Activated CD8-positive, alpha-beta memory T cell treated with anti-CD3 and anti-CD28 coated beads for 48 hours (primary cell): ENCODE data around the gene APP.
"Not testable (repeated sequence)": the region's sequence is repeated elsewhere in the genome, so short reads cannot be mapped to it uniquely, and the experiment has no call there.

Source experiments
- DNase-seq, 3 experiments: peaks; one replicate each; pipeline ENCODE4 v3.0.0-alpha.2; 2020; ENCODE audit warnings: low read depth in 2 of 3, low spot score in 2 of 3

Gene APP

DNA sequence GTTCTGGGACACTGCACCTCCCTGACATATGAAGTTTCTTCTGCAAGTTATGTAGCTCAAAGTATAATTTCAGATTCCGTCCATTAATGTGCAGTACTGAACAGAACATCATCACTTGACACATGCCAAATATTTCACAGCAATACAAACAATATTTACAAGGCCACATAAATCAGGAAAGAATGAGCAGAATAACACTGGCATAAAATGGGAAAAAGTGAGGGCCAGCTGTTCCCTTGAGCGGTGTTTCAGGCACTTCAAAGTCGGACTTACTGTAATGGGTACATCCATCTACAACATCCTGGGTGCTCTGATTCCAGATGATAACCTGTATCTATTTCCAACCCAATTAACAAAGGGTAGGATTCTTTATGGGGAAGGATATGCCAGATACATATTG lies 217.4 kb downstream of the APP start:
- DNase-seq: no peak

DNA sequence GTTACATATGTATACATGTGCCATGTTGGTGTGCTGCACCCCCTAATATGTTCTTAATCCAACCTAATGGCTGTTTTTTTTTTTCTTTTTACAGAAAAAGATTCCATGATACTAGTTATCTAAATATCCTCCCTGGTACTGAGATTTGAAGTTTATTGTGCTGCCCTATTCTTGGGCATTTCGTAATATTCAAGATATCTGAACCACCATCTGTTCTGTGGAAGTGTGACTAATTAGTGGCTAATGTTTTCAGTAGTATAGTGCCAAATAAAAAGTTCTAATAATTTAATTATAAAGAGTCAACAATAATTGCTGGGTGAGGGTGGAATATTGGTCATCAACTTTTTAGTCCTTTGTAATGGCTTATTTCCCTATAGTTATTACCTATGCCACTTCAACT lies 218.3 kb downstream of the APP start:
- DNase-seq: no peak

DNA sequence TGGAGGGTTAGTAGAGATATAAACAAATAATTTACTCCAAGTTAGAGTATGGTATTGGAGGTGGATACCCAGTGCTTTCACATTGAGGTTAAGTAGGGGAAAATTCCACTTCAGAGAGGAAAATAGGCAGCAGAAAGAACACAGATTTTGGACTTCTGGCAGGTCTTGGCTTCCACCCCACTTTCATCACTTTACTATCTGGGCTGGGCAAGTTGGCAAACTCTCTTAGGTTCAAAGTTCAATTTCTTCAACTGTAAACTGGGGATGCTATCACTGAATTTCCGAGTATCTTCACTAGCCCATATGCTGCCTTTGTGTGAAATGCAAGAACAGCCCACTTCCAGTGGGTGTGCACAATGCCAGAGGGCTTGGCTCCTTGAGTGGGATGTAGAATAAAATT lies 220.9 kb downstream of the APP start:
- DNase-seq: no peak

DNA sequence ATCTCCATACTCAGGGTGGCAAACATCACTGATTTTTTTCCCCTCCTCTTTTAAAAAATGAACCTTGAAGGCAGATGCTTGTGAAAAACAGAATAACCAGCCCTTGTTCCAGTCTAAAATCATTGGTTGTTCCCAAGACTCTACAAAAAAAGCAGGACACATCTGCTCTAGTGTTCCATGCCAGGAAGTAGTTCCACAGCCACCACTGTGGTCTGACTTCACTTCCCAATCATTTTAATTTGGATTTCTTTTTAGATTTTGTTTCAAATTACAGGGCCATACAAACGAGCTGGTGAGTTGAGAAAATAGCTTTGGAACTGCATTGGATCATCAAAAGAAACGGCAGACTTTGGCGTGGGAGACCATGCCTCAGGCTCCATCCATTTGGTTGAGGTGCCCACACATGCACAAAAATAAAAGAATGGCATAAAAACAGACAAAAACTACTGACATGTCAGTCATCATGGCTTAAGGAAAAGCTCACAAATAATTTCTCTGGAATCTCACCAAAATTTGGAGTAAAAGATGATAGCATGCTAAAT lies 225.8 kb downstream of the APP start:
- no peak for DNase-seq

DNA sequence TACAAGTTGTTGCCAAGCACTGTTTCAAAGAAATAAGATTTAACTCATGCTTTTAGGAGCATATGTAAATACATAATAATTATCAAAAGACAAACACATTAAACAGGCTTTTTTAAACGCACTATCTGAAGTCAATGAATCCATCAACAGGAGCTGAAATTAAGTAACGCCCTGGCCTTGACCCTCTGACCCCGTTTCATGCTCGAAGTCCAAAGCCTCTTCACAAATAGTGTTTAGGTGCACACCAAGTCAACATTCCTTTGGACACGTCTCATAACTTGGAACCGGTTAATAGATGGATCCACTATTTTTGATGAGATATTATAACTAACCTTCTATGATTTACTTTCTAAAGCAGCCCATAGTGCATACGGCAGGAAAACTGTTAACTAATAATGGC lies 226.5 kb downstream of the APP start:
- no peak for DNase-seq

DNA sequence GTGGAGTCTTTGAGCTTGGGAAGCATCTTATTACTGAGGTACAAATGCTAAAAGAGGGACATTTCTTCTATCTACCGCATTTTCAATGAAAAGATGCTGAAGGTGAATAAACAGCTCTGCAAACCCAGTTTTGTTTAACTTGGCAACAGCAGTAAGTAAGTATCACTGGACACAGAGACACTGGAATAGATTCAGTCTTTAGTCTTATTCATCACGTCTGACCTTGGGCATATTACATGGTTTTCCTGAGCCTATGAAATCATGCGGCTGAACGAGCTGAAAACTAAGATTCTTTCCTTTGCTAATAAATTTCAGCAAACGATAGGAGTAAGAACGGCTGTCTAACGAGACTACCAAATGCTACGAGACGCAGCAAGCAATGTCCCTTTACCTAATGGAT lies 228.4 kb downstream of the APP start:
- DNase-seq: no peak

DNA sequence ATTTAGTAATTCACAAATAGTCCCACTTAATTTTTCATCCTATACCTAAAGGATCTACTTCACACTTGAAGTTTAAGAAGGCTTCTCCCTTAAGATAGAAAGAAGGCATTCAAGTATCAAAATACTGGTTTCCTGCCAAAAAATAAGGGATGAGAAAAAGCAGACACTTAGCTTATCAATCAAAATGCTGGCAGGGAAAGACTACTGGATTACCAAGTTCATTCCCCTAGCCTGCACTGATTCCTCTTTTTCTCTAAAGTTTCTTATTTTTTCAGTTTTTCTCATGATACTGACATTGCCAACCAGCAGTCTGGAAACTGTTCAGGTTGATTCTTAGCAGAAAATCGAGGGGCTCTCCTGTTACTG lies 231.2 kb downstream of the APP start:
- no peak for DNase-seq

DNA sequence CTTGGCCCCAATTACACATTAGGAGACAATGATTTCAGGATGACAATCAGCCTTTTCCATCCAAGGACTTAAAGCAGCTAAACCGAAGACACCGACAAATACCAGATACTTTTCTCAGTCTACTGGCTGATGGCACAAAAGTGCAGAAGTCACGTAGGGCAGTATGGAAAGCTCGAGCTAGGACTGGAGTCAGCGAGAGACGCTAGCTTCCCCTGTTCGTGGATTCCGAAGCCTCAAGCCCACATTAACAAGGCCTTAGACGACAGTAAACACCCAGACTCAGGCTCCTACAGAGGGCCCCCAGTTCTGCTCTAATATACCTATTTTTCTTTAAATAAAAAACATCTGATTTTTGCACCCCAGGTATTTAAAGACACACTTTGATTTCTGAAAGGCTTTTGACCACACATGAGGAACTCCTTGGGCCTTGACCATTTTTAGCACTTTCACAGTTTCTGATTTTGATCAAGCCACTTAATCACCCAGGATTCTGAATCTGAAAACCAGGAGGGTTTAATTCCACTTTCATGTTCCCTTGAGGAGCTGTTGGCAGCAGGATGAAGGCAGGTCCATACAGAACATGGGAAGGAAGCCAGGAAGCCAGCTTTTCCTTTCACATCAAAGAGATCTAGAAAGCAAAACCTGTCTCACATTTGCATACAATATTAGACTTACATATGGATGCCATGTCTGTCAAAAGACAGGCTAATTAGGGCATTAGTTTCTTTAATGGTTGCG lies 231.7 kb downstream of the APP start:
- DNase-seq: no peak

DNA sequence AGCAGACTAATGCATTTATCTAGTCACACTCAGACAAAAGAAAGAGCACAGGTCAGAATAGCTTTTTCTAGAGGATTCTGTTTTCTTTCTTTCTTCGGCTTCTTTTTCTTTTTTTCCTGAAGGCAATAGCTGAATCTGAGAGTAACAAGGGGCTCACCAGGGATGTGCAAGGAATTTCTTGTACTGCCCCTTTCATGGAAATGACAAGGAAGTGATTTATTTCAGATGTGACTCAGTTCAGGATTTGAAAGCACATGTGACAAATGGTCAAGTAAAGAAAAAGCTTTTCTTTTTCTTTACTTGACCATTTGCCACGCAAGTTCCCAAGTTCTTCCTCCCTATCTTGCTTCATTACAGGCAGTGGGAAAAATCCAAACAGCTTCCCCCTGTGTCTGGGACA lies 233.8 kb downstream of the APP start:
- DNase-seq: no peak

DNA sequence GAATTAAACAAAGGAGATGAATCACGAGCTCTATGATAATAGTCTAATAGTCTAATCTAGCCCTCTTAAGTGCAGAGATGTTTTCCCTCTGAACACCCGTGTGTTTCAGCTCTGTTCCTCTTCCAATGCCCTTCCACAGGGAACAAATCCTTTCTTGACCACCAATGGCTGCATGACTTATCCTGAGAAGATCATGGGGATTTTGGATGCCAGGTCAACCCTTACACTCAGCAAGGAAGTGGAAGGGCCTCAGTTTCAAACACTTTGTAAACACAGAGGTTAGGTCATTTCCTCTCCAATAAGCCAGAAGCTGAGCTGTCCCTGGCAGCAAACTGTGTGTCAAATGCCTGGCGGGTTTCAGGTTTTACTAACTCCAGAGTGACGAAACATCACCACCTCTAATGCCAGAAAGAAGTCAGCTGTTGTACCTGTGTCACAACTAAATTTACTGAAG lies 235.8 kb downstream of the APP start:
- DNase-seq: peak in 1 of 3 experiments; percentile 4

DNA sequence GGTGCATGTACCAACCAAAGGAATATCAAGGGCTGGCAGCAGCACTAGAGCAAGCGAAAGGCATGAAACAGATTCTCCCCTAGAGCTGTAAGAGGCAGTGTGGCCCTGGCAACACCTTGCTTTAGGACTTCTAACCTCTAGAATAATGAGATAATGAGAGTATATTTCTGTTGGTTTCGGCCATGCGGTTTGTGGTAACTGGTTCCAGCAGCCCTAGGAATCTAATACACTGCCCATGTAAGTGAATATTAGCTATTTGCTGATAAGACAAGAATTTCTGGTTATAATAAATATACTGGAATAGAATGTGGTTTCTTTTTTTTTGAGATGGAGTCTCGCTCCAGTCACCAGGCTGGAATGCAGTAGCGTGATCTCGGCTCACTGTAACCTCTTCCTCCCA lies 236.4 kb downstream of the APP start:
- DNase-seq: no peak

DNA sequence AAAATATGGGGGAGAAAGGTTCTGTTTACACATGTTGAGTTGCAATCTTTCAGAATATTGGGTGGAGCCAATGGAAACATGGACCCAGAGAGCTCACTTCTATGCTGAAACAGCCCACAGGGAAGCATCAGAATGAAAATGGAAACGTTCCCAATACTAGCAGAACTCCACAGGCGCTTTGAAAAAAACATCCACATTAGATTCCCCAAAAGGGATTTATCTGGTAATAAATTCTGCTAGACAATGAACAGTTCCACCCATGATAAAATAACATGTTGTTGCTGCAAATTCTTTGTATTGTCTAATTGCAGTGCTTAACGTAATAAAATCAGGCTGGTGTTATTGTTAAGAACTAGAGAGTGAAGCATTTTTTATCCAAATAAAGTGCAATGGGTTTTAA lies 238.8 kb downstream of the APP start:
- DNase-seq: no peak

DNA sequence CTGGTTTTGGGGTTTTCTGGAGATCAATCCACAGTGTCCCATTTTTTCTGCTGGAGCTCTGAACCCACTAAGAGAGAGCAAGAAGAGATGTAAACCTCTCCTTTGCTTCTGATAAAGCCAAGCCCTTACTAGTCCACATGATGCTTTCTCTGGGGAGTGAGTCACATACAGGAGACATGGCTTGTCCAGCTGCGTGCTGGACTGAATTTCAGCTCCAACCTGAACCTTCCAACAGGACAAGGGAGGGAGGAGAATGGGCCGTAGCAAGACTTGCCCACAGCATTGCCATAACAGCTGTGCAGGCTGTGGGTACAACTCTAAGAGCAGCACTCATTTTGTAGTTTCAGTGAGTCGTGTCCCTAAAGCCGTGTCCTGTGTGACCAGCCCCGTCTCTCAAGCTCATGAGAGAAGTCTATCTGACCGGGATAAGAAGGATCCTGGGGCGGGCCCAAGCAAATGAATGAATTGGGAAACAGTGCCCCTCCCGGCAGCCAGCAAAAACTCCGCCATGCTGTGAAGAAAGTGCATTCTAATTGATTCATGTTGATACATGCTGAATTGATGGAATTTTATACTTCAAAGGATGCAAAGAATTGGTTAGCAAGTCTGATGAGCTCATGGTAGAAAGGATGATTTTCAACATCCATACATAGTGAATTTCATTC lies 240.6 kb downstream of the APP start:
- no peak for DNase-seq

DNA sequence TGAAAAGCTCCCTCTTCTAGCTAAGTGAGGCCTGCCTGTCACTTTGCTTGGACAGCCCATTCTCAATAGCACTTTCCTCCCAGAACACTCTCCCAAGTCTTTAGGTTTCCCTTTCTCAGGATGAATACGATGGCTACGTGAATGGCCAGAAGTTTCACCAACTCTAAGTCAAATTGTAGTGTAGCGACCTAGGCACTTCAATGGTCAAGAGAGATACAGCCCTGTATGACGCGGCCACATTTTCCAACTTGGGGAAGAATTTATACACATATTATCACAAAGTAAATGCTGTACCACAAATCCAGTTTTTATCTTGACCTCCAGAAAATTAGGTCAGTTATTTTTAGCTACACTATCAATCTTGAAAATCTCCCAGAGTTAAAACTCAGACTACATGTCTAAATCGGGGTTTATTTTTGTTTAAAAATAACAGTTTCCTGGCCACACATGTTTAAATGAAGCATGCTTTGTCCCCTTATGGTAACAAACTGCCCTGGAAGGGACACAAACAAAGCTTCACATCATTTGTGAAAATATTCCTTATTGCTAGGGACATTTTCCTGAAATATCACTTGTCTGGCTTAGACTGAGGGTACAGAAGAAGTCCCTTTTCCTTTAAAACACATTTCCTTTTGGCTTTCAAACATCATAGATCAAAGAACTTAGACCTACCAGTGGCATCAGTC lies 243.2 kb downstream of the APP start:
- no peak for DNase-seq

DNA sequence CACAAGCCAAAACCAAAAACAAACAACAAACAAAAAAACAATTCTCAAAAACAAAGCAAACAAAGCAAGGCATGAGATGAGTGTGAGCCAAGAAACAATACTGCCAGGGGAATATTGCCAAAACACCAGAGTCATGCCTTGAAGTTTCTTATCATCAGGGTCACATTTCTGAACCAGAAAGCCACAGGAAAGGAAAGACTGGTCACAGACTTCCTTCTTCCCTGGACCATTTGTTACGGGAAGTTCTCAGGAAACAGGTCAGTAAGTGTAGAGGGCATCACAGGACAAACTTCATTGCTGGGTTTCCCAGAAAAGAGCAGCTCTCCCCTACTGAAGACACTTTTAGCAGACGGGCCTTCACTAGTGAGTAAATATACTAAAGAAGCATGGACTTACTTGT lies 244.6 kb downstream of the APP start:
- DNase-seq: no peak

DNA sequence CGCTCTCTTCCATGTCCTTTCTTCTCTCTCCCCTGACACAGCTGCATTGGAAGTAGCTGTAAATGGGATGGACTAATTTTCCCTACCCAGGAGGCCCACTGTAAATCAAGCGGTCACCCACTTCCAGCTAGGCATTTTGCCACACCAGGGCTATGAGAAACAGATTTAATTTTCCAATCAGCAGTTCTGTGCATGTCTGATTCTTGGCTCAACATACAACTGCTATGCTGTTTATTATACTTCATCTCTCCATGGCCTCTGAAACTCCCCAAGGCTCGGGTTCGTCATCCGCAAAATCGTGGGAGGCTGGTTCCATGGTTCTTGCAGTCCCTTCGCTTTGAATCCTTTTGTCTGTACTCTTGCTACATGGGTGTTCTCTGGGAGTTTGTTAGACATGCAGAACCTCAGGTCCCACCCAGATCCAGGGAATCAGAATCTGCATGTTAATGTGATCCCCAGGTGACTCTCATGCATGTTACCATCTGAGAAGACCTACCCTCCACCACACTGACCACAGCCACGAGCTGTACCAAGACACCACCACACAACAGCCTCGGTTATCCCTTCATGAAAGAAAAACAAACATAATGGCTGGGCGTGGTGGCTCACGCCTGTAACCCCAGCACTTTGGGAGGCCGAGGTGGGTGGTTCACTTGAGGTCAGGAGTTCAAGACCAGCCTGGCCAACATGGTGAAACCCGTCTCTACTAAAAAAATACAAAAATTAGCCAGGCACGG lies 245.3 kb downstream of the APP start:
- no peak for DNase-seq

DNA sequence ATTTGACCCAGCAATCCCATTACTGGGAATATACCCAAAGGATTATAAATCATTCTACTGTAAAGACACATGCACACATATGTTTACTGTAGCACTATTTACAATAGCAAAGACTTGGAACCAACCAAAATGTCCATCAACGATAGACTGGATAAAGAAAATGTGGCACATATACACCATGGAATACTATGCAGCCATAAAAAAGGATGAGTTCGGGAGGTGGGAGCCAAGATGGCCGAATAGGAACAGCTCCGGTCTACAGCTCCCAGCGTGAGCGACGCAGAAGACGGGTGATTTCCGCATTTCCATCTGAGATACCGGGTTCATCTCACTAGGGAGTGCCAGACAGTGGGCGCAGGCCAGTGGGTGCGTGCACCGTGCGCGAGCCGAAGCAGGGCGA lies 252.4 kb downstream of the APP start:
- DNase-seq: not testable (repeated sequence)

DNA sequence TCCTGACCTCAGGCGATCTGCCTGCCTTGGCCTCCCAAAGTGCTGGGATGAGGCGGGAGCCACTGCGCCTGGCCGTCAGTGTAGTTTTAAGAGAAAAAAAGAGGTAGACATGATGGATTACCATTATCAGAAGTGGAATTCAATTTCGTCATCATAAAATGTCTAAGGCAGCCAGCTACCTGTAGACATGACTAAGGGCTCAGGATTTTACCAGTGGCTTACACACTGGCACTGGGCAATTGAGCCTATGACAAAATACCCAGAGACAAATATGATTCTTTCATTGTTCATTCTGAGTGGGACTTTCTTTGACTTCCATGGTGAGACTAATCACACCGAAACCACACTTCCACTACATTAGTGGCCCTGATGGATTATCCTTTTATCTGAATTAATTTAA lies 254.3 kb downstream of the APP start:
- DNase-seq: no peak

DNA sequence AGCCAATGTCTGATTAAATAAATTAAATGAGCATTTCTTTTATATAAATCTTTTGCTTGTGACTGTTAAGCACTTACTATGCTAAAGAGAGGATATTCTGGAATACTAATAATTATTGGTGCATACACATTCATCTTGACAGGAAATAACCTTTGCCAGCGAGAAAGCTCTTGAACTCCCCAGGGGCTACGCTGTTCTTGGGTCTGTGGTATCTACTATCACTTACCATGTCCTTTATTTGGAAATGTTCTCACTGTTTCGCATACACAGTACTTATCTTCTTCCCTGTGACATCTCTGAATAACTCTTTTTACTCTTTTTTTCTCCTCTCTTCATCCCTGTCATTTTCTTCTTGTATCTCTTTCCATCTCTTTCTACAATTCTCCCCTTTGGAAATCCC lies 257.1 kb downstream of the APP start:
- DNase-seq: no peak

DNA sequence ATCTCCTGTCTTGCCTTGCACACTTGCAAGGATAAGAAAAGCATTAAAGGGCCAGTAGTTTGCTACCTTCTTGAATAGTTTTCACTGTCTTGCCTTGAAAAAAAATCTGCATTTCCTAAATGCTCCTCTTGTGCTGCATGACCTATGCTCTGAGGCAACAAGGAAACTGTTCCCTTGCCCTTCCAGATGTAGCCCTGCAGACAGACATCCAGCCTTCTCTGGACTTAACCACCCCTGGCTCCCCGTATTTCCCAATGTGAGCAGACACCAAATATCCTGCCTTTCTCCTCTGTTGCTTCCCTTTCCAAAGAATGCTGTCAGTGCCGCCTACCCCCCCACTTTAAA lies 258.2 kb downstream of the APP start:
- DNase-seq: no peak

DNA sequence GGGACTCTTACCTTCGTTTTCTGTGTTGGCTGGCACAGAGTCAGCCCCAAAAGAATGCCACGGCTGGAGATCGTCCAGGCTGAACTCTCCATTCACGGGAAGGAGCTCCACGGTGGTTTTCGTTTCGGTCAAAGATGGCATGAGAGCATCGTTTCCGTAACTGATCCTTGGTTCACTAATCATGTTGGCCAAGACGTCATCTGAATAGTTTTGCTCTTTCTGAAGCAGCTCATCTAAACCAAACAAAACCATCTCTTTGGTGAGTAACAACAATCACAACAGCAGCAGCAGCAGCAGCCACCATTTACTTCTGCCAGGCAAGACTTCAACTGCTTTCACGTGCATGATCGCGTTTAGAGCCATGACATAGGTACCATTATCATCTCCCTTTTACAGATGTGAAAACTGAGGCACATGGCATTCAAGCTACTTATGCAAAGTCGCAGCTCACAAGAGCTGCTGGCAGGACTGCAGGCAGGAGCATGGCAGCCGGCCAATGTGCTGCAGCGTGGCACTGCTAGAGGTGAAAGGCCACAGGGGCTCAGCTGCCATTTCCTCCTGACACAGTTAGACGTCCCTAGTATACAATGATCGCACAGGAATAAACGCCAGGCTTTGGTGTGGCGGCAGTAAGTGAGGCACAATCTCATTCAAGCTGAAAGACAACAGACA lies 258.7 kb downstream of the APP start:
- DNase-seq: no peak
